SH-SY5Y (cell line): Measurements from ENCODE around the gene PLPP4.

Experiments
- GATA2 ChIP-seq: IDR thresholded peaks from 2 replicates; pipeline ENCODE4 v1.6.1; 2011; ENCODE audit warnings: mild to moderate bottlenecking, low read depth, low read length
- GATA3 ChIP-seq: IDR thresholded peaks from 2 replicates; pipeline ENCODE4 v1.6.1; 2011; ENCODE audit warnings: low read depth, mild to moderate bottlenecking, low read length, moderate library complexity

- TF ChIP-seq GATA2 (no peak), GATA3 (no peak)
These were observed 156.2 kb downstream of the PLPP4 start for GRCh38 chr10:120613180-120613579.
